ENCODE data around the gene HK1. TPM values are rescaled to one million over a fixed set of nuclear protein-coding genes. Genes with fewer than 3 reads are reported as not detected.

HK1 gene
- total and polyA plus RNA-seq, 10 donors, result 19.0 to 108 (median 63.4) TPM

GRCh38 chr10:69253171-69253570 is 25.1 kb upstream of the HK1 start:
- no peaks in the 10 kb centered on the region for H3K36me3 ChIP-seq
- H3K27me3 ChIP-seq (replicated peaks in 1 of 7), result no peaks in the 10 kb centered on the region
- H3K9me3 ChIP-seq, result no peaks in the 10 kb centered on the region
- 76 to 96% (median 90%) methylated on average over 3 of the region's 3 CpGs for WGBS, 5 donors
- TF ChIP-seq CTCF (IDR thresholded peaks at IDR 0.05 in 8 of 11, conservative IDR thresholded peaks at IDR 0.05 in 3 of 11), result no peak
- no peaks in the 10 kb centered on the region for H3K4me1 ChIP-seq
- no peak overlapping the region for H3K4me3 ChIP-seq
- H3K27ac ChIP-seq, result no peak overlapping the region
- intact Hi-C loops (cut with DNase I; ENCODE audit: low total_unique reads), result no loop called here
- DNase-seq, result no peak

GRCh38 chr10:69254877-69255276 is 23.4 kb upstream of the HK1 start:
- no peaks in the 10 kb centered on the region for H3K36me3 ChIP-seq
- H3K9me3 ChIP-seq, result peaks cover 0 to 11% (median 0%) of the 10 kb centered on the region in 8 donors
- no peak for DNase-seq
- TF ChIP-seq CTCF (IDR thresholded peaks at IDR 0.05 in 8 of 11, conservative IDR thresholded peaks at IDR 0.05 in 3 of 11) (no peak), POLR2A (IDR thresholded peaks at IDR 0.05) (no peak), POLR2AphosphoS5 (IDR thresholded peaks at IDR 0.05) (no peak)
- H3K27ac ChIP-seq, result no peak overlapping the region
- intact Hi-C loops (cut with DNase I; ENCODE audit: low total_unique reads), result no loop called here
- 67 to 84% (median 77%) methylated on average over 7 of the region's 7 CpGs for WGBS, 5 donors
- no peaks in the 10 kb centered on the region for H3K27me3 ChIP-seq (replicated peaks in 1 of 7)
- H3K4me1 ChIP-seq, result no peaks in the 10 kb centered on the region
- H3K4me3 ChIP-seq, result no peak overlapping the region

GRCh38 chr10:69259547-69260243 is 18.6 kb upstream of the HK1 start:
- H3K27me3 ChIP-seq (replicated peaks in 1 of 7), result no peaks in the 10 kb centered on the region
- WGBS, 5 donors, result 59 to 73% (median 64%) methylated on average over 3 of the region's 3 CpGs
- no peak for DNase-seq
- peaks cover 0 to 4% (median 0%) of the 10 kb centered on the region in 6 donors for H3K4me1 ChIP-seq
- peaks cover 0 to 11% (median 0%) of the 10 kb centered on the region in 8 donors for H3K9me3 ChIP-seq
- intact Hi-C loops (cut with DNase I; ENCODE audit: low total_unique reads), result no loop called here
- H3K36me3 ChIP-seq, result no peaks in the 10 kb centered on the region
- TF ChIP-seq POLR2A (IDR thresholded peaks at IDR 0.05) (no peak), POLR2AphosphoS5 (IDR thresholded peaks at IDR 0.05) (no peak), CTCF (IDR thresholded peaks at IDR 0.05 in 8 of 11, conservative IDR thresholded peaks at IDR 0.05 in 3 of 11) (no peak)
- H3K27ac ChIP-seq, result no peak overlapping the region
- H3K4me3 ChIP-seq, result no peak overlapping the region

- H3K4me1 ChIP-seq, result peaks cover 0 to 4% (median 0%) of the 10 kb centered on the region in 6 donors
- intact Hi-C loops (cut with DNase I; ENCODE audit: low total_unique reads), result no loop called here
- no peak overlapping the region for H3K27ac ChIP-seq
- DNase-seq, result no peak
- H3K27me3 ChIP-seq (replicated peaks in 1 of 7), result no peaks in the 10 kb centered on the region
- no peak overlapping the region for H3K4me3 ChIP-seq
- TF ChIP-seq CTCF (IDR thresholded peaks at IDR 0.05 in 8 of 11, conservative IDR thresholded peaks at IDR 0.05 in 3 of 11) (no peak), POLR2A (IDR thresholded peaks at IDR 0.05) (no peak), POLR2AphosphoS5 (IDR thresholded peaks at IDR 0.05) (no peak)
- 90 to 96% (median 94%) methylated on average over 8 of the region's 8 CpGs for WGBS, 5 donors
- H3K36me3 ChIP-seq, result no peaks in the 10 kb centered on the region
- peaks cover 0 to 11% (median 0%) of the 10 kb centered on the region in 8 donors for H3K9me3 ChIP-seq
Observed at GRCh38 chr10:69261184-69261583, 17.1 kb upstream of the HK1 start.
